Sigmoid colon (tissue), 4 donors: ENCODE data around the gene CYTH1.

Experiments used
- EP300 ChIP-seq, 4 donors: sonication (generic); formaldehyde crosslinking; IDR thresholded peaks; one replicate each; pipeline ENCODE4 v1.6.1; 2017; ENCODE audit warnings: antibody characterized with exemption in 4 of 4
- POLR2A ChIP-seq, 2 donors: fragments of 450-650 bp; IDR thresholded peaks; one replicate each; pipeline ENCODE4 v1.6.1; 2016; ENCODE audit warnings: antibody characterized with exemption in 2 of 2, mild to moderate bottlenecking in 2 of 2, moderate library complexity in 2 of 2
- POLR2AphosphoS5 ChIP-seq, 4 donors: sonication (generic); formaldehyde crosslinking; IDR thresholded peaks; one replicate each; pipeline ENCODE4 v1.6.1; 2017; ENCODE audit warnings: antibody characterized with exemption in 4 of 4
- TF ChIP-seq, protein P1 (sequence below), 4 experiments: fragments of 450-650 bp in 3 of 4; fragments of 200-600 bp in 1 of 4; IDR thresholded peaks; one replicate each; pipeline ENCODE4 v1.5.1; 2016 to 2019; ENCODE audit warnings: antibody characterized with exemption in 4 of 4, mild to moderate bottlenecking in 3 of 4, moderate library complexity in 2 of 4

DNA sequence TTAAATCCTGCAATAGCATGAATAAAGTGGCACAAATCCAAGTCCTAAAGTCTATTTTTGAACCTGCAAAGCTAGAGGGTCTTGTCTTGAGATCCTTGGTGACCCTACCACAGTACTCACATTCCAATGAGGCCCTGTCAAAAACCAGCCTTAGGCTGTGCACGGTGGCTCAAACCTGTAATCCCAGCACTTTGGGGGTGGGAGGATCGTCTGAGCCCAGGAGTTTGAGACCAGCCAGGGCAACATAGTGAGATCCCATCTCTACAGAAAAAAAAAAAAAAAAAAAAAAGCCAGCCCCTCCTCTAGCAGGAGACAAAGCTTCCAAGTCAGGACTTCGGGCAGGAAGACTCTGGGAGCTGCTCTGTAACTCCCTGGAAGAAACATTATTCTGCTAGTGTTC is 16.3 kb downstream of the CYTH1 start:
- TF ChIP-seq POLR2A (IDR thresholded peaks at IDR 0.05) (no peak), EP300 (IDR thresholded peaks at IDR 0.05) (no peak), POLR2AphosphoS5 (IDR thresholded peaks at IDR 0.05) (no peak)
- TF ChIP-seq, protein P1, sequence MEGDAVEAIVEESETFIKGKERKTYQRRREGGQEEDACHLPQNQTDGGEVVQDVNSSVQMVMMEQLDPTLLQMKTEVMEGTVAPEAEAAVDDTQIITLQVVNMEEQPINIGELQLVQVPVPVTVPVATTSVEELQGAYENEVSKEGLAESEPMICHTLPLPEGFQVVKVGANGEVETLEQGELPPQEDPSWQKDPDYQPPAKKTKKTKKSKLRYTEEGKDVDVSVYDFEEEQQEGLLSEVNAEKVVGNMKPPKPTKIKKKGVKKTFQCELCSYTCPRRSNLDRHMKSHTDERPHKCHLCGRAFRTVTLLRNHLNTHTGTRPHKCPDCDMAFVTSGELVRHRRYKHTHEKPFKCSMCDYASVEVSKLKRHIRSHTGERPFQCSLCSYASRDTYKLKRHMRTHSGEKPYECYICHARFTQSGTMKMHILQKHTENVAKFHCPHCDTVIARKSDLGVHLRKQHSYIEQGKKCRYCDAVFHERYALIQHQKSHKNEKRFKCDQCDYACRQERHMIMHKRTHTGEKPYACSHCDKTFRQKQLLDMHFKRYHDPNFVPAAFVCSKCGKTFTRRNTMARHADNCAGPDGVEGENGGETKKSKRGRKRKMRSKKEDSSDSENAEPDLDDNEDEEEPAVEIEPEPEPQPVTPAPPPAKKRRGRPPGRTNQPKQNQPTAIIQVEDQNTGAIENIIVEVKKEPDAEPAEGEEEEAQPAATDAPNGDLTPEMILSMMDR (IDR thresholded peaks at IDR 0.05), result no peak
